Vagina (tissue), 2 donors: ENCODE measurements around the gene CLEC9A. TPM values are rescaled to one million over a fixed set of nuclear protein-coding genes. Genes with fewer than 3 reads are reported as not detected.

Experiments
- DNase-seq, 2 donors: peaks; one replicate each; pipeline ENCODE4 v3.0.0-alpha.2; 2017; ENCODE audit errors: extremely low spot score in 2 of 2
- H3K27ac ChIP-seq: fragments of 200-600 bp; sonication (generic); one replicate; pipeline ENCODE4 v1.5.1; 2019
- H3K27me3 ChIP-seq: fragments of 200-600 bp; sonication (generic); one replicate; pipeline ENCODE4 v1.5.1; 2019
- H3K36me3 ChIP-seq, 2 donors: fragments of 200-600 bp; sonication (generic); one replicate each; pipeline ENCODE4 v1.5.1; 2017 to 2019
- H3K4me1 ChIP-seq: fragments of 200-600 bp; sonication (generic); one replicate; pipeline ENCODE4 v1.5.1; 2019
- H3K4me3 ChIP-seq, 2 donors: fragments of 200-600 bp; sonication (generic); 1 replicate in 1 of 2; 2 replicates in 1 of 2; pipeline ENCODE4 v1.5.1; 2016 to 2019
- H3K9me3 ChIP-seq: fragments of 200-600 bp; sonication (generic); one replicate; pipeline ENCODE4 v1.5.1; 2019
- POLR2A ChIP-seq, 2 donors: fragments of 450-650 bp; IDR thresholded peaks; one replicate each; pipeline ENCODE4 v1.6.1; 2017; ENCODE audit warnings: antibody characterized with exemption in 2 of 2, mild to moderate bottlenecking in 2 of 2, moderate library complexity in 2 of 2
- POLR2AphosphoS5 ChIP-seq, 2 donors: sonication (generic); formaldehyde crosslinking; IDR thresholded peaks; one replicate each; pipeline ENCODE4 v1.9.0; 2017; ENCODE audit warnings: antibody characterized with exemption in 2 of 2, mild to moderate bottlenecking in 2 of 2, low read depth in 1 of 2; ENCODE audit not compliant: insufficient read depth in 1 of 2
- intact Hi-C: fragments of 100-400 bp; cut with DNase I; formaldehyde crosslinking; loops from one replicate; pipeline ENCODE4 v1.15.1; 2023
- total RNA-seq: library from RNA; depleted of rRNA; stranded (reverse); fragments of >200 nt; gene quantifications from one replicate; pipeline ENCODE4 v1.2.3, GENCODE V29; 2016
- TF ChIP-seq, protein P1 (sequence below), 3 experiments: fragments of 450-650 bp in 2 of 3; fragments of 200-600 bp in 1 of 3; sonication (generic) in 1 of 3; IDR thresholded peaks; one replicate each; pipeline ENCODE4 v1.5.1; 2017 to 2019; ENCODE audit warnings: antibody characterized with exemption in 3 of 3, mild to moderate bottlenecking in 2 of 3, moderate library complexity in 2 of 3

CLEC9A gene
- total RNA-seq, 1 donor from 2014 or later, result not detected

DNA sequence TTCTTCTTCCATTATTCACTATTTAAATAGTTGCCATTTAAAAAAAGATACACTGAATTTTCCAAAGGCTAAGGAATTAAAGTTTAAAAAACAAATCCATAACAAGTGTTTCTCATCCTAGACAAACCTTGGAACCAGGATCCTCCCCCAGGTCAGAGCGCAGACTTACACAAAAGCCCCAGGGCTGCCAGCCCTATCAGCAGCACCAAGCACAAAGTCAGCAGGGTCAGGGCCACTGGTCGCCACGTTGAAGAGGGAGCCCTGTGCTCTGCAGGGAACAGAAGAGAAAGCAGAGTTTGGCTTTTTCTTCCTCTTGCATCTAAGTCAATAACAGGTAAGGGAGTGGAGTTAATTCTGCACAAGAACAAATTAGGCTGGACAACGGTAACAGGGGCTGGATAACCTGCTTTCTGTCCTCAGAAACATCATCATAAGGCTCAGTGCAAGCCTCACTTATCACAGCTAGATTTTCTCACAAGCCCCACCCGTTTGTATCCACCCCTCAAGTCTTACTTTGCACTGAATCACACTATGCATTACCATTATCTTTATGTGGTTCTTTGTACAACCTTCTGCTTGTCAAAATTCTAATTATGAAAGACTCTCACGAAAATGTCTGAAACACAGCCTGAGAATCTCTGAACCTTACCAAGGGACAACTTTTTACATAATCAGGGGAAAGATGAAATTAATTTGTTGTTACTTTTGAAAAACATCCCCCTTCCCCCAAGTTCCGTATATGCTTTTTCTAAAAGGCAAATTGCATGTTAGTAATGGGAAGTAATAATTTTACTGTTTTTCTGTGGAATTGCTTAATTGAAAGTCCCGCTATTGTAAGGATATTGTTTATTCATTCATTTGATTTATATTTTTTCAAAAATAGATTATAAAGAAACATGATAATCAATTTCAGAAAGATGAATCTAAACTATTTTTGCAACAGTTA lies 58.7 kb downstream of the CLEC9A start:
- no peaks in the 10 kb centered on the region for H3K27me3 ChIP-seq
- H3K4me3 ChIP-seq, result no peak overlapping the region
- H3K4me1 ChIP-seq, result no peaks in the 10 kb centered on the region
- intact Hi-C loops, result no loop called here
- H3K27ac ChIP-seq, result no peak overlapping the region
- no peak for TF ChIP-seq POLR2AphosphoS5 (IDR thresholded peaks at IDR 0.05; ENCODE audit: insufficient read depth in 1 of 2, low read depth in 1 of 2)
- TF ChIP-seq, protein P1, sequence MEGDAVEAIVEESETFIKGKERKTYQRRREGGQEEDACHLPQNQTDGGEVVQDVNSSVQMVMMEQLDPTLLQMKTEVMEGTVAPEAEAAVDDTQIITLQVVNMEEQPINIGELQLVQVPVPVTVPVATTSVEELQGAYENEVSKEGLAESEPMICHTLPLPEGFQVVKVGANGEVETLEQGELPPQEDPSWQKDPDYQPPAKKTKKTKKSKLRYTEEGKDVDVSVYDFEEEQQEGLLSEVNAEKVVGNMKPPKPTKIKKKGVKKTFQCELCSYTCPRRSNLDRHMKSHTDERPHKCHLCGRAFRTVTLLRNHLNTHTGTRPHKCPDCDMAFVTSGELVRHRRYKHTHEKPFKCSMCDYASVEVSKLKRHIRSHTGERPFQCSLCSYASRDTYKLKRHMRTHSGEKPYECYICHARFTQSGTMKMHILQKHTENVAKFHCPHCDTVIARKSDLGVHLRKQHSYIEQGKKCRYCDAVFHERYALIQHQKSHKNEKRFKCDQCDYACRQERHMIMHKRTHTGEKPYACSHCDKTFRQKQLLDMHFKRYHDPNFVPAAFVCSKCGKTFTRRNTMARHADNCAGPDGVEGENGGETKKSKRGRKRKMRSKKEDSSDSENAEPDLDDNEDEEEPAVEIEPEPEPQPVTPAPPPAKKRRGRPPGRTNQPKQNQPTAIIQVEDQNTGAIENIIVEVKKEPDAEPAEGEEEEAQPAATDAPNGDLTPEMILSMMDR (IDR thresholded peaks at IDR 0.05), result no peak
- TF ChIP-seq POLR2A (IDR thresholded peaks at IDR 0.05), result no peak
- H3K36me3 ChIP-seq, result no peaks in the 10 kb centered on the region
- H3K9me3 ChIP-seq, result no peaks in the 10 kb centered on the region
- no peak for DNase-seq

DNA sequence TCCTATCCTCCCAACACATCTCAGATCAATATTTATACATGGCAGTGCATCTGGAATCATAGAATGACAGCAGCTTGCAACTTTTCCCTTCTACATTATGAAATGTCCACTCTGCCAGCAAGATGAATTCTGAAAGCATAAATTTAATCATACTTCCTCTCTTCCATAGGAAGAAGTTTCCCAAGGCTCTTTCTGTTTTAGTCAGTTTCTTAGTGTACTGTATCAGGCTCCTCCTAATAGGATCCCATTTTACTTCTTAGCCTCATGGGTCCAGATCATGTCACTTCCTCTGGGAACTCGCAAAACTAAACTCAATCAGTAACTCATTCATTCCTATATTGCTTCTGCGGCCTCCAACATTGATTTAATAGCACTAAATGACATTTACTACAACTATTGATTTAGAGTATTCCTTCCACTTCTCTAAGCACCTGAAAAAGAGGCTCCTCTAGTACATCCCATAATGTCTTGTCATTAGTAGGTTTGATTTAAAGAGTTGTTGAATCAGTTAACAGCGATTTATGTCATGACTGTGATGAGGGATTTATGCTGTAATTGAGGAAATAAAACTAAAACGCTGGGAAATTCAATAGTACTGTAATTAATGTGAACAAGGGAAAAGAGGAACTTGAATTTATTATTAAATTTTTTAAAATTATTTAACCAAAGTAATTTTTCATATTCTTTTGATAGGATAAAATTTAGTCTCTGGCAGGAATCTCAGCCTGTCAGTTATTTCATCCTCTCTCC lies 64.3 kb downstream of the CLEC9A start:
- TF ChIP-seq POLR2AphosphoS5 (IDR thresholded peaks at IDR 0.05; ENCODE audit: insufficient read depth in 1 of 2, low read depth in 1 of 2) (no peak), POLR2A (IDR thresholded peaks at IDR 0.05) (no peak)
- TF ChIP-seq, protein P1 (IDR thresholded peaks at IDR 0.05), result no peak
- DNase-seq, result no peak
- Histone ChIP-seq H3K27me3 (no peaks in the 10 kb centered on the region), H3K27ac (peak overlapping the region; percentile 55), H3K4me3 (no peak overlapping the region), H3K36me3 (no peaks in the 10 kb centered on the region), H3K9me3 (no peaks in the 10 kb centered on the region), H3K4me1 (peaks cover 3% of the 10 kb centered on the region)
- intact Hi-C loops, result no loop called here

DNA sequence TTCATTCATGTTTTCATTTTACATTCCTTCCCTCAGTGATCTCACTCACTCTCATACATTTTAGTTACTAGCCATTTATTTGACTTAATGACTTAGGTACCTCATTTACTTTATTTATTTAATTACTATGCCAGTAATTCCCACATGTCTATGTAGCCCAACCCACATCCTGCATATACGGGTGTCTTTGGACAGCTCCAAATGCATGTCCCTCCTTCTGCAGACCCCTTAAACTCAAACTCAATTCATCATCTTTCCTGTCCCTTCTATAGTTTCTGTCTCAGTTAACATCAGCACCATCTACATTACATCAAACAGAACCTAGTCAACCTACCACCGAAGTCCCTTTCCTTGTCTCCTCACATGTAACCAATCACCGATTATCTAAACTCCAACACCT lies 65.5 kb downstream of the CLEC9A start:
- Histone ChIP-seq H3K4me1 (peaks cover 8% of the 10 kb centered on the region), H3K27ac (peak overlapping the region; percentile 22), H3K27me3 (no peaks in the 10 kb centered on the region), H3K36me3 (no peaks in the 10 kb centered on the region), H3K9me3 (no peaks in the 10 kb centered on the region), H3K4me3 (peak overlapping the region in 1 of 2 donors; percentile 0)
- TF ChIP-seq, protein P1 (IDR thresholded peaks at IDR 0.05), result no peak
- no peak for TF ChIP-seq POLR2AphosphoS5 (IDR thresholded peaks at IDR 0.05; ENCODE audit: insufficient read depth in 1 of 2, low read depth in 1 of 2)
- TF ChIP-seq POLR2A (IDR thresholded peaks at IDR 0.05), result no peak
- intact Hi-C loops, result no loop called here
- no peak for DNase-seq

DNA sequence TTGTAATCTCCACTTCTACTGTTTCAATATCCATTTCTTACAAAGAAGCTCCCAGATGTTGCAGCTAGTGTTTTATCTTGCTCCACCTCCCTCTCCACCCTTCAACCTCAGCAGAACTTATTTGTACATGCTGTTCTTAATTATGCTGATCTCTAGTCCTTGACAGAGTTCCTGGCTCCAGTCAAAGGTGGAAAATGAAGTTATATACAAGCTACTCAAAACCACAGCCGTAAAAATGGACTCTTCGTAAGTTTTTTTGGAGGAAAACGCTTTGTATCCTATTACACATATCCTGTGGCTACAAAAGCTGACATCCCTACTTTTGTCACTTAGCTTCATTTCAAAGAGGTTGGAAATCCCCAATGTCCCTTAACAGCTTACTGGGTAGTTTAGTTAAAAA lies 67.0 kb downstream of the CLEC9A start:
- H3K27me3 ChIP-seq, result no peaks in the 10 kb centered on the region

More for the DNA sequence above, 67.0 kb downstream of the CLEC9A start:
- intact Hi-C loops, result no loop called here
- TF ChIP-seq, protein P1 (IDR thresholded peaks at IDR 0.05), result no peak
- no peak for TF ChIP-seq POLR2A (IDR thresholded peaks at IDR 0.05)
- peak in 1 of 2 donors; percentile 54 for TF ChIP-seq POLR2AphosphoS5 (IDR thresholded peaks at IDR 0.05; ENCODE audit: insufficient read depth in 1 of 2, low read depth in 1 of 2)
- H3K9me3 ChIP-seq, result no peaks in the 10 kb centered on the region
- no peaks in the 10 kb centered on the region for H3K36me3 ChIP-seq
- no peak for DNase-seq
- H3K27ac ChIP-seq, result peak overlapping the region; percentile 59
- H3K4me3 ChIP-seq, result peak overlapping the region in 1 of 2 donors; percentile 0
- H3K4me1 ChIP-seq, result peaks cover 17% of the 10 kb centered on the region
